PC-9 (cell line): ENCODE measurements around the gene MYOM1. TPM values are rescaled to one million over a fixed set of nuclear protein-coding genes. Genes with fewer than 3 reads are reported as not detected.

ENCODE experiments used
- BruUV-seq: library from RNA; stranded (reverse); fragments of 400-500 nt; replicated peaks from 2 replicates; lab custom pipeline; 2021; lab: Mats Ljungman, UMichigan
- CTCF ChIA-PET: fragments of 300-600 bp; sonication (Branson Sonifier 250); formaldehyde crosslinking; loops from one replicate; lab custom pipeline; 2022; ENCODE audit warnings: antibody characterized with exemption; lab: Charles Lee
- POLR2A ChIA-PET: fragments of 300-600 bp; sonication (Branson Sonifier 250); formaldehyde crosslinking; loops from one replicate; lab custom pipeline; 2022; ENCODE audit warnings: antibody characterized with exemption; ENCODE audit not compliant: unreplicated experiment; lab: Charles Lee
- DNase-seq, 2 experiments: peaks; one replicate each; pipeline versions ENCODE4 v3.0.0 to v3.0.0-alpha.2; 2015 to 2022; ENCODE audit warnings: mixed read lengths in 1 of 2
- H2AFZ ChIP-seq: fragments of 200-600 bp; sonication (generic); 2 replicates; pipeline ENCODE4 v1.8.1; 2017; ENCODE audit warnings: antibody characterized with exemption
- H3F3A ChIP-seq: fragments of 200-600 bp; sonication (generic); 2 replicates; pipeline ENCODE4 v1.8.1; 2017; ENCODE audit warnings: antibody characterized with exemption, mild to moderate bottlenecking, low read depth; ENCODE audit not compliant: insufficient read depth
- H3K27ac ChIP-seq: fragments of 200-600 bp; sonication (generic); 2 replicates; pipeline ENCODE4 v1.6.1; 2016; ENCODE audit warnings: mixed run types
- H3K27me3 ChIP-seq: fragments of 200-600 bp; sonication (generic); 2 replicates; pipeline ENCODE4 v1.6.1; 2016; ENCODE audit warnings: low read depth, mixed run types; ENCODE audit not compliant: insufficient read depth
- H3K36me3 ChIP-seq: fragments of 200-600 bp; sonication (generic); 2 replicates; pipeline ENCODE4 v1.6.1; 2016; ENCODE audit warnings: low read depth, mixed run types
- H3K4me1 ChIP-seq: fragments of 200-600 bp; sonication (generic); replicated peaks from 2 replicates; pipeline ENCODE4 v1.6.1; 2016; ENCODE audit warnings: mixed run types; ENCODE audit not compliant: insufficient read depth
- H3K4me2 ChIP-seq: fragments of 200-600 bp; sonication (generic); 2 replicates; pipeline ENCODE4 v1.6.1; 2017; ENCODE audit warnings: mixed run types
- H3K4me3 ChIP-seq: fragments of 200-600 bp; sonication (generic); 2 replicates; pipeline ENCODE4 v1.6.1; 2016; ENCODE audit warnings: mixed run types
- H3K79me2 ChIP-seq: fragments of 200-600 bp; sonication (generic); 2 replicates; pipeline ENCODE4 v1.6.1; 2017; ENCODE audit warnings: low read depth, mixed run types
- H3K9me2 ChIP-seq: fragments of 200-600 bp; sonication (generic); 2 replicates; pipeline ENCODE4 v1.8.1; 2017; ENCODE audit warnings: mild to moderate bottlenecking; ENCODE audit not compliant: insufficient read depth
- H3K9me3 ChIP-seq: fragments of 200-600 bp; sonication (generic); 2 replicates; pipeline ENCODE4 v1.8.1; 2016; ENCODE audit warnings: low read depth; ENCODE audit not compliant: insufficient read depth
- H4K20me1 ChIP-seq: fragments of 200-600 bp; sonication (generic); 2 replicates; pipeline ENCODE4 v1.8.1; 2017; ENCODE audit not compliant: insufficient read depth
- CTCF ChIP-seq: fragments of 200-600 bp; sonication (generic); conservative IDR thresholded peaks from 2 replicates; pipeline ENCODE4 v1.6.1; 2017; ENCODE audit warnings: mixed run types, antibody characterized with exemption, mild to moderate bottlenecking, moderate library complexity
- EZH2 ChIP-seq: fragments of 200-600 bp; sonication (generic); IDR thresholded peaks from 2 replicates; pipeline ENCODE4 v1.8.0; 2017; ENCODE audit warnings: antibody characterized with exemption, low read depth
- intact Hi-C: fragments of 100-400 bp; cut with micrococcal nuclease; formaldehyde crosslinking; loops from one replicate; pipeline ENCODE4 v1.10.0; 2022; ENCODE audit not compliant: unreplicated experiment
- total RNA-seq: library from RNA; stranded (reverse); gene quantifications from 2 replicates; pipeline ENCODE4 v1.2.3, GENCODE V29; 2021

MYOM1 gene
- total RNA-seq, 1 experiment from 2014 or later, result 1.3 TPM

- no TSS peak for BruUV-seq
- intact Hi-C loops, result no loop called here
Measured at GRCh38 chr18:3156325-3156640, 63.5 kb downstream of the MYOM1 start.

GRCh38 chr18:3154214-3154613 is 65.6 kb downstream of the MYOM1 start:
- no TSS peak for BruUV-seq
- intact Hi-C loops, result loop anchor here (5.0 kb wide), 2 partner anchors 142 to 207 kb away; partner anchors contain the start of gene LPIN2

More at GRCh38 chr18:3156325-3156640, 63.5 kb downstream of the MYOM1 start:
- no peak overlapping the region for H3K4me3 ChIP-seq
- CTCF ChIA-PET, result interaction anchor here (0.6 kb wide), 1 partner anchor 23 kb away, joined by 3 read pairs; no protein-coding TSS in a partner anchor
- H3K27ac ChIP-seq, result no peak overlapping the region
- no peaks in the 10 kb centered on the region for H3K27me3 ChIP-seq
- no peaks in the 10 kb centered on the region for H3K9me3 ChIP-seq
- no peaks in the 10 kb centered on the region for H4K20me1 ChIP-seq
- TF ChIP-seq CTCF, result no peak
- TF ChIP-seq EZH2, result no peak
- H3F3A ChIP-seq, result no peaks in the 10 kb centered on the region
- no peak overlapping the region for H2AFZ ChIP-seq
- H3K4me1 ChIP-seq, result peaks cover 9% of the 10 kb centered on the region; the same call in 1 of the 2 replicates
- no peak overlapping the region for H3K4me2 ChIP-seq
- H3K79me2 ChIP-seq, result no peaks in the 10 kb centered on the region
- no peak for DNase-seq
- POLR2A ChIA-PET, result no interaction called here
- no peaks in the 10 kb centered on the region for H3K36me3 ChIP-seq
- no peaks in the 10 kb centered on the region for H3K9me2 ChIP-seq

GRCh38 chr18:3153107-3153704 is 66.6 kb downstream of the MYOM1 start:
- intact Hi-C loops, result loop anchor here (5.0 kb wide), 2 partner anchors 141 to 206 kb away; partner anchors contain the start of gene LPIN2
- DNase-seq, result no peak
- H3K79me2 ChIP-seq, result no peaks in the 10 kb centered on the region
- H2AFZ ChIP-seq, result no peak overlapping the region
- no peaks in the 10 kb centered on the region for H3F3A ChIP-seq
- H3K4me3 ChIP-seq, result no peak overlapping the region
- no peaks in the 10 kb centered on the region for H3K9me2 ChIP-seq
- no peak overlapping the region for H3K4me2 ChIP-seq
- no TSS peak for BruUV-seq
- H3K4me1 ChIP-seq, result peaks cover 9% of the 10 kb centered on the region; the same call in 1 of the 2 replicates
- H3K36me3 ChIP-seq, result no peaks in the 10 kb centered on the region
- H4K20me1 ChIP-seq, result no peaks in the 10 kb centered on the region
- no peaks in the 10 kb centered on the region for H3K9me3 ChIP-seq
- POLR2A ChIA-PET, result no interaction called here
- TF ChIP-seq CTCF (no peak), EZH2 (no peak)
- H3K27ac ChIP-seq, result no peak overlapping the region
- H3K27me3 ChIP-seq, result no peaks in the 10 kb centered on the region
- CTCF ChIA-PET, result no interaction called here

More at GRCh38 chr18:3154214-3154613, 65.6 kb downstream of the MYOM1 start:
- Histone ChIP-seq H3K4me2 (no peak overlapping the region), H3K79me2 (no peaks in the 10 kb centered on the region), H3K9me3 (no peaks in the 10 kb centered on the region), H3K9me2 (no peaks in the 10 kb centered on the region), H3K4me3 (no peak overlapping the region), H3F3A (no peaks in the 10 kb centered on the region), H2AFZ (no peak overlapping the region), H3K27ac (no peak overlapping the region), H3K4me1 (peaks cover 9% of the 10 kb centered on the region; the same call in 1 of the 2 replicates), H3K36me3 (no peaks in the 10 kb centered on the region), H4K20me1 (no peaks in the 10 kb centered on the region), H3K27me3 (no peaks in the 10 kb centered on the region)
- TF ChIP-seq CTCF, result no peak
- TF ChIP-seq EZH2, result no peak
- no peak for DNase-seq
- ChIA-PET POLR2A (interaction anchor here (0.5 kb wide), 1 partner anchor 512 kb away, joined by 5 read pairs; no protein-coding TSS in a partner anchor), CTCF (no interaction called here)
